Ascending aorta (tissue), 2 donors: Measurements from ENCODE around the gene MTMR12. TPM values are rescaled to one million over a fixed set of nuclear protein-coding genes. Genes with fewer than 3 reads are reported as not detected.

Source experiments
- DNase-seq, 2 donors: peaks; one replicate each; pipeline ENCODE4 v3.0.0-alpha.2; 2019; ENCODE audit warnings: low spot score in 2 of 2
- H3K27ac ChIP-seq, 2 donors: fragments of 200-600 bp; sonication (generic); one replicate each; pipeline ENCODE4 v1.5.1; 2016 to 2017; ENCODE audit warnings: mild to moderate bottlenecking in 1 of 2
- H3K27me3 ChIP-seq: fragments of 200-600 bp; sonication (generic); one replicate; pipeline ENCODE4 v1.5.1; 2017
- H3K36me3 ChIP-seq, 2 donors: fragments of 200-600 bp; sonication (generic); one replicate each; pipeline ENCODE4 v1.5.1; 2016
- H3K4me1 ChIP-seq, 2 donors: fragments of 200-600 bp; sonication (generic); one replicate each; pipeline ENCODE4 v1.5.1; 2016 to 2017; ENCODE audit warnings: mild to moderate bottlenecking in 1 of 2
- H3K4me3 ChIP-seq, 2 donors: fragments of 200-600 bp; sonication (generic); one replicate each; pipeline ENCODE4 v1.5.1; 2016 to 2017; ENCODE audit warnings: mild to moderate bottlenecking in 1 of 2
- H3K9me3 ChIP-seq, 2 donors: fragments of 200-600 bp; sonication (generic); one replicate each; pipeline ENCODE4 v1.5.1; 2016
- intact Hi-C: fragments of 100-400 bp; cut with DNase I; formaldehyde crosslinking; loops from one replicate; pipeline ENCODE4 v1.15.1; 2023
- total RNA-seq: library from RNA; depleted of rRNA; stranded (reverse); fragments of >200 nt; gene quantifications from one replicate; pipeline ENCODE4 v1.1.0, GENCODE V29; 2016
- TF ChIP-seq, protein P1 (sequence below), 3 experiments: fragments of 200-600 bp in 2 of 3; fragments of 450-650 bp in 1 of 3; sonication (generic) in 2 of 3; IDR thresholded peaks; one replicate each; pipeline ENCODE4 v1.5.1; 2016 to 2019; ENCODE audit warnings: antibody characterized with exemption in 3 of 3, mild to moderate bottlenecking in 1 of 3, moderate library complexity in 1 of 3

Gene MTMR12
- total RNA-seq, 1 donor from 2014 or later = 19.5 TPM

- Histone ChIP-seq H3K27me3 (no peaks in the 10 kb centered on the region), H3K36me3 (no peaks in the 10 kb centered on the region), H3K27ac (peak overlapping the region; percentile 44 to 57), H3K4me1 (peaks cover 0 to 13% of the 10 kb centered on the region in 2 donors), H3K9me3 (no peaks in the 10 kb centered on the region), H3K4me3 (peak overlapping the region; percentile 26 to 38)
- DNase-seq = peak; percentile 64 to 95
- intact Hi-C loops = loop anchor here (1.0 kb wide), 1 partner anchor 19 kb away; the partner anchor contains the start of gene GOLPH3
- TF ChIP-seq, protein P1, sequence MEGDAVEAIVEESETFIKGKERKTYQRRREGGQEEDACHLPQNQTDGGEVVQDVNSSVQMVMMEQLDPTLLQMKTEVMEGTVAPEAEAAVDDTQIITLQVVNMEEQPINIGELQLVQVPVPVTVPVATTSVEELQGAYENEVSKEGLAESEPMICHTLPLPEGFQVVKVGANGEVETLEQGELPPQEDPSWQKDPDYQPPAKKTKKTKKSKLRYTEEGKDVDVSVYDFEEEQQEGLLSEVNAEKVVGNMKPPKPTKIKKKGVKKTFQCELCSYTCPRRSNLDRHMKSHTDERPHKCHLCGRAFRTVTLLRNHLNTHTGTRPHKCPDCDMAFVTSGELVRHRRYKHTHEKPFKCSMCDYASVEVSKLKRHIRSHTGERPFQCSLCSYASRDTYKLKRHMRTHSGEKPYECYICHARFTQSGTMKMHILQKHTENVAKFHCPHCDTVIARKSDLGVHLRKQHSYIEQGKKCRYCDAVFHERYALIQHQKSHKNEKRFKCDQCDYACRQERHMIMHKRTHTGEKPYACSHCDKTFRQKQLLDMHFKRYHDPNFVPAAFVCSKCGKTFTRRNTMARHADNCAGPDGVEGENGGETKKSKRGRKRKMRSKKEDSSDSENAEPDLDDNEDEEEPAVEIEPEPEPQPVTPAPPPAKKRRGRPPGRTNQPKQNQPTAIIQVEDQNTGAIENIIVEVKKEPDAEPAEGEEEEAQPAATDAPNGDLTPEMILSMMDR (IDR thresholded peaks at IDR 0.05) = no peak
Measured at GRCh38 chr5:32193591-32193990, 119.1 kb downstream of the MTMR12 start.

- Histone ChIP-seq H3K4me3 (no peak overlapping the region), H3K36me3 (no peaks in the 10 kb centered on the region), H3K27me3 (no peaks in the 10 kb centered on the region), H3K9me3 (no peaks in the 10 kb centered on the region), H3K4me1 (peaks cover 0 to 13% of the 10 kb centered on the region in 2 donors), H3K27ac (no peak overlapping the region)
- intact Hi-C loops = no loop called here
- DNase-seq = no peak
- TF ChIP-seq, protein P1 (IDR thresholded peaks at IDR 0.05) = no peak
Measured at GRCh38 chr5:32190095-32190494, 122.6 kb downstream of the MTMR12 start.

- no peaks in the 10 kb centered on the region for H3K9me3 ChIP-seq
- H3K27me3 ChIP-seq = no peaks in the 10 kb centered on the region
- H3K4me3 ChIP-seq = no peak overlapping the region
- TF ChIP-seq, protein P1 (IDR thresholded peaks at IDR 0.05) = no peak
- no peak overlapping the region for H3K27ac ChIP-seq
- no peak for DNase-seq
- H3K36me3 ChIP-seq = no peaks in the 10 kb centered on the region
- intact Hi-C loops = no loop called here
- H3K4me1 ChIP-seq = no peaks in the 10 kb centered on the region
Measured at GRCh38 chr5:32187675-32188074, 125.1 kb downstream of the MTMR12 start.

DNA sequence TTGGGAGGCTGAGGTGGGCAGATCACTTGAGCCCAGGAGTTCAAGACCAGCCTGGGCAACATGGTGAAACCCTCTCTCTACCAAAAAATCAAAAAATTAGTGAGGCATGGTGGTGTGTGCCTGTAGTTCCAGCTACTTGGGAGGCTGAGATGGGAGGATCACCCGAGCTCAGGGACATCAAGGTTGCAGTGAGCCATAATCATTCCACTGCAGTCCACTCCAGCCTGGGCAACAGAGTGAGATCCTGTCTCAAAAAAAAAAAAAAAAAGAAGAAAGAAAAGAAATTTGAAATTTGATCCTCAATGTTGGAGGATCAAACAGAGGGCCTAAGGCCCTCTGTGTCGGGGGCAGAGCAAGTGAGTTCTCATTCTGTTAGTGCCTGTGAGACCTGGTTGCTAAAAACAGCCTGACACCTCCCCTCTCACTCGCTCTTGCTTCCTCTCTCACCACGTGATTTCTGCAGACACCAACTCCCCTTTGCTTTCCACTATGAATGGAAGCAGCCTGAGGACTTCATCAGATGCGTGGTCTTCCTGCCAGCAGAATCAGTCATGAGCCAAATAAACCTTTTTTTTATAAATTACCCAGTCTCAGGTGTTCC lies 130.2 kb downstream of the MTMR12 start:
- no peak overlapping the region for H3K4me3 ChIP-seq
- TF ChIP-seq, protein P1 (IDR thresholded peaks at IDR 0.05) = no peak
- no peak overlapping the region for H3K27ac ChIP-seq
- intact Hi-C loops = no loop called here
- no peaks in the 10 kb centered on the region for H3K4me1 ChIP-seq
- H3K9me3 ChIP-seq = no peaks in the 10 kb centered on the region
- H3K27me3 ChIP-seq = no peaks in the 10 kb centered on the region
- H3K36me3 ChIP-seq = no peaks in the 10 kb centered on the region
- no peak for DNase-seq

Other genes with a start within 250 kb of the MTMR12 start
- 171 TPM for gene GOLPH3, start 138.6 kb downstream of the MTMR12 start, total RNA-seq
- gene ZFR, start 131.8 kb upstream of the MTMR12 start, total RNA-seq = 25.8 TPM